ENCODE measurements around the gene PLSCR2.

GRCh38 chr3:146485297-146485696 is 15.9 kb upstream of the PLSCR2 start:
- TF ChIP-seq CTCF (IDR thresholded peaks at IDR 0.05) (no peak), POLR2AphosphoS5 (IDR thresholded peaks at IDR 0.05; ENCODE audit: low read depth, low read length) (no peak)
